ENCODE measurements around the gene ICAM3.

ICAM3 gene

DNA sequence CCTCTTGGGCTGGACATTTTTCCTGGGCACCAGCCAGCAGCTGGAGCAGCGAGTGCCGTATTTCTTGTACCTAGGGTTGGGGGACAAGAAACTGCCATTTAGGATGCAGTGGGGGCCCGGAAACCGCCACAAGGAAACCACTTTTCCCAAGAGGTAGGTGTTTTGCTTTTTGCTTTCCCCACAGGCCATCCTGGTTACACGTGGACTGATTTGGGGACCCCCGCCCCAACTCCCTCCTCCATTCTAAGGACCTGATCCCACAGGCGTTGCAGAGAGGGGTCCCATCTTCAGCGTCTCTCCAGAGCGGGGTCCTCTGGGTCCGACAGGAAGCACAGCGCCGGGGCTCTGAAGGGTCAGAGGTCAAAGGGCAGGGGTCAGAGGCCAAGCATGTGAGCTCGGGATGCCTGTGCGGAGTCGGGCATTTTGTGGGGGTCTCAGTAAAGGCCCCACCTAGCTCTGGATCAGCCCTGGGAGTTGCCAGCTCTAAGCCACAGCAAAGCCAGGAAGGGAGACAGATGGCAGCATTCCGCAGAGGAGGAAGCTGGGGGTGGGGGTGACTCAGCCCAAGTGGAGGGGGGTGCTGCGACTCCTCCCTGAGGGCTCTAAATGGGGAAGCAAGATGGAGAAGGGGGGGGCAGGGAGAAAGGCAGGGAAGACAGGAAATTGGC, 34.2 kb downstream of the ICAM3 start:
- H3K4me2 ChIP-seq (ENCODE audit: low read length, poor library complexity, severe bottlenecking), result no peak overlapping the region
- no peak overlapping the region for H3K4ac ChIP-seq (ENCODE audit: low read depth in 1 of 2, low read length in 2 of 2)
- peak overlapping the region; percentile 37 for H2BK15ac ChIP-seq (ENCODE audit: low read depth, poor library complexity, severe bottlenecking)
- peaks cover 0 to under 1% of the 10 kb centered on the region in 2 experiments for H3K27me3 ChIP-seq (ENCODE audit: control insufficient read depth in 1 of 2, insufficient read depth in 1 of 2, low read length in 2 of 2)
- H2BK120ac ChIP-seq (ENCODE audit: low read depth, low read length), result no peak overlapping the region
- H4K91ac ChIP-seq (ENCODE audit: low read length), result no peak overlapping the region
- H3K36me3 ChIP-seq (ENCODE audit: control insufficient read depth in 1 of 2, insufficient read depth in 2 of 2, low read depth in 1 of 2, low read length in 2 of 2), result peaks cover 6 to 34% of the 10 kb centered on the region in 2 experiments
- no peaks in the 10 kb centered on the region for H3K9me3 ChIP-seq (ENCODE audit: control insufficient read depth, low read length)
- H3K4me3 ChIP-seq (ENCODE audit: insufficient read depth in 1 of 2, low read depth in 1 of 2, low read length in 2 of 2), result no peak overlapping the region
- H3K14ac ChIP-seq (ENCODE audit: low read length in 2 of 2), result no peak overlapping the region
- no peak for DNase-seq
- no peak overlapping the region for H3K27ac ChIP-seq (ENCODE audit: low read length, poor library complexity, severe bottlenecking)
- H2AK5ac ChIP-seq (ENCODE audit: low read length, severe bottlenecking), result no peak overlapping the region
- no peak overlapping the region for H4K8ac ChIP-seq (ENCODE audit: low read length)
- H3K18ac ChIP-seq (ENCODE audit: low read depth in 1 of 2, low read length in 2 of 2), result no peak overlapping the region
- H2BK12ac ChIP-seq (ENCODE audit: low read length in 2 of 2), result no peak overlapping the region
- no peak overlapping the region for H3K9ac ChIP-seq (ENCODE audit: low read length)
- no peak overlapping the region for H2BK5ac ChIP-seq (ENCODE audit: low read depth, low read length, poor library complexity, severe bottlenecking)
- no peaks in the 10 kb centered on the region for H3K4me1 ChIP-seq (ENCODE audit: control insufficient read depth, insufficient read depth, low read depth, low read length)
- 86% methylated on average over 17 of the region's 17 CpGs for WGBS
- no peak overlapping the region for H2AFZ ChIP-seq (ENCODE audit: low read depth, low read length)
- no peak overlapping the region for H3K23ac ChIP-seq (ENCODE audit: low read length in 2 of 2)
- H3K79me1 ChIP-seq (replicated peaks; ENCODE audit: low read length, poor library complexity, severe bottlenecking), result no peaks in the 10 kb centered on the region

DNA sequence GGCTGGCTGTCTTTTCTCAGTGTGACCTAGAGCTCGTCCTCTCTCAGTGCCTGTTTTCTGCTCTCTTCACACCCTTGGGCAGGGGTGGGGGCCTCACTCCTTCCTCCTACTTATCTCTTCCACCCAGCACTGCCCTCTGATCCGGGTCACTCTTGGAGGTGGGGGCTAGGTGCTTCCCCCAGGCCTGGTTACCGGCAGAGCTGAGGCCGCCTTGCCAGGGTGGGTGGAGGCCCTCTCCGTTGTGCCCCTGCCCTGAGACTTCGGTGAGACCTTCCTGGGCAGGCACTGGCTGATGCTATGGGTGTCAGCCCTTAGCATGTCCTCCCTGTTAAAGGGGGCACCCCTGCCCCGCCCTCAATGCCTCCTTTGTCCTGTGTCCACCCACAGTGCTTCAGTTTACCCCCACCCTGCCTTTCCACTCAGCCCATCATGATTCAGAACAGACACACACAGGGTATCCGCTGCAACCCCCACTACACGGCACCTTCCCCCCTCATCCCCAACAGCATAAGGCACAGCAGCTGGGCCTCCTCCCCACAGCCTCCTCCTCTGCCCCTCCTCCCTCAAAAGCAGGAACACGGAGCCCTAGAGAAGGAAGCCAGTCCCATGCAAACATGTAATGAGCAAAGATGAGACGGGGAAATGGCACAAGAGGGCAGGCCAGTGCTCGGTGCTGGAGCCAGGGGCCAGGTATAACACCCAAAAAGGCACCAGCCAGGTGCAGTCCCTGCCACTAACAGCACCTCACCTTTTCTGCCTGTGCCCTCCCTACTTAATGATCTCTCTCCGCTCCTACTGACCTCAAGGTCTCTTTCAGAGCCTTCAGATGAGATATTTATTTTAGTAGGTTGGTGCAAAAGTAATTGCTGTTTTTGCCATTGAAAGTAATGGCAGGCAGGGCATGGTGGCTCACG, 39.6 kb downstream of the ICAM3 start:
- Histone ChIP-seq H2BK15ac (ENCODE audit: low read depth, poor library complexity, severe bottlenecking) (no peak overlapping the region), H2BK12ac (ENCODE audit: low read length in 2 of 2) (no peak overlapping the region), H3K18ac (ENCODE audit: low read depth in 1 of 2, low read length in 2 of 2) (no peak overlapping the region), H3K9me3 (ENCODE audit: control insufficient read depth, low read length) (no peaks in the 10 kb centered on the region), H2BK120ac (ENCODE audit: low read depth, low read length) (no peak overlapping the region), H2AK5ac (ENCODE audit: low read length, severe bottlenecking) (no peak overlapping the region), H4K91ac (ENCODE audit: low read length) (no peak overlapping the region), H3K27me3 (ENCODE audit: control insufficient read depth in 1 of 2, insufficient read depth in 1 of 2, low read length in 2 of 2) (peaks cover 20 to 36% of the 10 kb centered on the region in 2 experiments), H3K9ac (ENCODE audit: low read length) (no peak overlapping the region), H2BK5ac (ENCODE audit: low read depth, low read length, poor library complexity, severe bottlenecking) (no peak overlapping the region), H3K4me3 (ENCODE audit: insufficient read depth in 1 of 2, low read depth in 1 of 2, low read length in 2 of 2) (no peak overlapping the region), H3K36me3 (ENCODE audit: control insufficient read depth in 1 of 2, insufficient read depth in 2 of 2, low read depth in 1 of 2, low read length in 2 of 2) (peaks cover 0 to 9% of the 10 kb centered on the region in 2 experiments), H3K79me1 (replicated peaks; ENCODE audit: low read length, poor library complexity, severe bottlenecking) (no peaks in the 10 kb centered on the region), H3K14ac (ENCODE audit: low read length in 2 of 2) (no peak overlapping the region), H2AFZ (ENCODE audit: low read depth, low read length) (no peak overlapping the region), H3K27ac (ENCODE audit: low read length, poor library complexity, severe bottlenecking) (no peak overlapping the region), H3K4ac (ENCODE audit: low read depth in 1 of 2, low read length in 2 of 2) (no peak overlapping the region), H3K4me1 (ENCODE audit: control insufficient read depth, insufficient read depth, low read depth, low read length) (peaks cover 14% of the 10 kb centered on the region), H3K23ac (ENCODE audit: low read length in 2 of 2) (no peak overlapping the region), H4K8ac (ENCODE audit: low read length) (no peak overlapping the region), H3K4me2 (ENCODE audit: low read length, poor library complexity, severe bottlenecking) (no peak overlapping the region)
- WGBS, result 67% methylated on average over 13 of the region's 14 CpGs
- no peak for DNase-seq

DNA sequence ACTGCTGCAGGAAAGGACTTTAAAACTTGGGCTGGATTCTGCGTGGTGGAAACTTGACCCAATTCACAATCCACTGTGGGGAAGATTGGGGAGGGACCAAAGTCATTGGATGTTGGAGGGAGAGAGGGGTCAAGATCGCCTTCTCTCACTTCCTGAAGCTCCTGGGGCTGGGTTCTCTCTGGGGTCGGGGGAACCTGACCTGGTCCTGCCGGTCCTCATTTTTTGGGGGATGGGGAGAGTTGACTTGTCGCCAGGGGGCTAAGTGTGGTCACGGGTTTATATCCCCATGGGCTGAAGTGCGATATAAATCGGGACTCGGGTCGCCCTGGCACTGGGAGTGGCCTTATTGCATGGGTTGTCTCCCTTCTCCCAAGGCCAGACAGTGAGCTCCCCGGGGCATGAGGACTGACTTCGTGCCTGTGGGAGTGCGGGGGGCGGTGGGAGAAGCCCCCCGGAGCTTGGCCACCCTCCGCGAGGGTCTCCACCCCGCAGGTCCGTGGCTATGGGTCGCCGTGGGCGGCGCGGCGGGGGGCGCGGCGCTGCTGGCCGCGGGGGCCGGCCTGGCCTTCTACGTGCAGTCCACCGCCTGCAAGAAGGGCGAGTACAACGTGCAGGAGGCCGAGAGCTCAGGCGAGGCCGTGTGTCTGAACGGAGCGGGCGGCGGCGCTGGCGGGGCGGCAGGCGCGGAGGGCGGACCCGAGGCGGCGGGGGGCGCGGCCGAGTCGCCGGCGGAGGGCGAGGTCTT, 43.4 kb downstream of the ICAM3 start:
- Histone ChIP-seq H3K23ac (ENCODE audit: low read length in 2 of 2) (no peak overlapping the region), H3K4me1 (ENCODE audit: control insufficient read depth, insufficient read depth, low read depth, low read length) (peaks cover 35% of the 10 kb centered on the region), H2BK120ac (ENCODE audit: low read depth, low read length) (no peak overlapping the region), H2AK5ac (ENCODE audit: low read length, severe bottlenecking) (no peak overlapping the region), H2BK5ac (ENCODE audit: low read depth, low read length, poor library complexity, severe bottlenecking) (no peak overlapping the region), H3K4me3 (ENCODE audit: insufficient read depth in 1 of 2, low read depth in 1 of 2, low read length in 2 of 2) (no peak overlapping the region), H3K4ac (ENCODE audit: low read depth in 1 of 2, low read length in 2 of 2) (no peak overlapping the region), H3K79me1 (replicated peaks; ENCODE audit: low read length, poor library complexity, severe bottlenecking) (no peaks in the 10 kb centered on the region), H3K4me2 (ENCODE audit: low read length, poor library complexity, severe bottlenecking) (peak overlapping the region; percentile 55), H3K27me3 (ENCODE audit: control insufficient read depth in 1 of 2, insufficient read depth in 1 of 2, low read length in 2 of 2) (peaks cover 57 to 72% of the 10 kb centered on the region in 2 experiments), H3K14ac (ENCODE audit: low read length in 2 of 2) (no peak overlapping the region), H2BK12ac (ENCODE audit: low read length in 2 of 2) (no peak overlapping the region), H2BK15ac (ENCODE audit: low read depth, poor library complexity, severe bottlenecking) (peak overlapping the region; percentile 60), H3K36me3 (ENCODE audit: control insufficient read depth in 1 of 2, insufficient read depth in 2 of 2, low read depth in 1 of 2, low read length in 2 of 2) (peaks cover 0 to 3% of the 10 kb centered on the region in 2 experiments), H4K91ac (ENCODE audit: low read length) (no peak overlapping the region), H3K9me3 (ENCODE audit: control insufficient read depth, low read length) (peaks cover 4% of the 10 kb centered on the region), H3K9ac (ENCODE audit: low read length) (no peak overlapping the region), H3K18ac (ENCODE audit: low read depth in 1 of 2, low read length in 2 of 2) (no peak overlapping the region), H2AFZ (ENCODE audit: low read depth, low read length) (peak overlapping the region; percentile 39), H4K8ac (ENCODE audit: low read length) (no peak overlapping the region), H3K27ac (ENCODE audit: low read length, poor library complexity, severe bottlenecking) (no peak overlapping the region)
- no peak for DNase-seq
- 6% methylated on average over 52 of the region's 58 CpGs for WGBS

Measured in mesenchymal stem cell (in vitro differentiated cells and primary cell).